G401.6 (cell line): ENCODE data around the gene MAP3K8.

Experiments used
- FAIRE-seq: peaks from 2 replicates; lab custom pipeline; 2012; peaks lifted over from hg19 to GRCh38; lab: Jason Lieb, UNC

Gene MAP3K8

DNA sequence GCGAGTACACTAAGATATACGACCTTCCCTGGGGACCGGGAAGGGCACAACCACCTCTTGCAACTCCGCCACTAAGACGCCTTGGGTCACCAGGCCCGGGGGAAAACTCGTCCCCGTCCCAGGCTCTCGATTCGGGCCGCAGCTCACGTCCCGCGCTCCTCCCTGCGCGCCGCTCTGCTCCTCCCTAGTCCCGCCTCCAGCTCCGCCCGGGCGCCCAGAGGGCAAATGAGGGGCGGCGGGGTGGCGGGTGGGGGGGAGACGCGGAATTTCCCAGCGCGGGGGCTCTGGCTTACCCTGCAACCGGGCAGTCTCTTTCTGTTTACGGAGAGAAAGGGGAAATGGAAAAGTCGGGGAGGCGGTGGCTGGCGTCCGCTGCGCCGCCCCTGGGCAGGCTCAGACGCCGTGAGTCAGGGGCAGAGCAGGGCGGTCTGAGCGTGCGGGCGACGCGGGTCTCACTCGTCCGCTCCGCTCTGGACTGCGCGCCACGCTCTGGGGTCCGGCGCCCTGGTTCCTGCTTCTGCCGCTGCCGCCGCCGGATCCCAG is at the start of gene MAP3K8:
MAP3K8 (plus strand) TSS at position 455 of the 543 bp plus-strand sequence. CDS start 4,755 bp downstream, outside the sequence.
- no peak for FAIRE-seq

DNA sequence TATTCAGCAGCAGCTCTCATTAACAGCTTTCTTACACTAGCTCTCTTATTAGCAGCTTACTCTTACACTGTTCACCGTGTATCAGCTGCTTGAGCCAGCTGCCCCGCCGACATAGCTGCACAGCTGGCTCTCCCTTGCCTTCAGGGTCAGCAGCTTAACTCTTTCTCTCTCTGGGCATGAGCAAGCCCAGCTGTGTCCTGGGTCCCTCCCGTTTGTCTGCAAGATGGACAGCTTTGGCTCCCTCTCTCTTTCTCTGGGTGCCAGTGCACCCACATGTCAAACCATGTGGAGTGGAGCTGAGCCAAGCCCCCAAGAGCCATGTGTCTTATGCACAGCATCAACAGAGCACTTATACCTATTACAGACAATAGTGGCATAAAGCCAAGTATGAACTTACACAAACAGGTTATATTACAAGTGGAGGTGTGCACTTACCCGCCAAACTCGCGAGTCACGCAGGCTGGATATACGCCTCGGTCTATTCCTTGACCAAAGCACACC is 49.2 kb upstream of the MAP3K8 start:
- FAIRE-seq, result no peak

DNA sequence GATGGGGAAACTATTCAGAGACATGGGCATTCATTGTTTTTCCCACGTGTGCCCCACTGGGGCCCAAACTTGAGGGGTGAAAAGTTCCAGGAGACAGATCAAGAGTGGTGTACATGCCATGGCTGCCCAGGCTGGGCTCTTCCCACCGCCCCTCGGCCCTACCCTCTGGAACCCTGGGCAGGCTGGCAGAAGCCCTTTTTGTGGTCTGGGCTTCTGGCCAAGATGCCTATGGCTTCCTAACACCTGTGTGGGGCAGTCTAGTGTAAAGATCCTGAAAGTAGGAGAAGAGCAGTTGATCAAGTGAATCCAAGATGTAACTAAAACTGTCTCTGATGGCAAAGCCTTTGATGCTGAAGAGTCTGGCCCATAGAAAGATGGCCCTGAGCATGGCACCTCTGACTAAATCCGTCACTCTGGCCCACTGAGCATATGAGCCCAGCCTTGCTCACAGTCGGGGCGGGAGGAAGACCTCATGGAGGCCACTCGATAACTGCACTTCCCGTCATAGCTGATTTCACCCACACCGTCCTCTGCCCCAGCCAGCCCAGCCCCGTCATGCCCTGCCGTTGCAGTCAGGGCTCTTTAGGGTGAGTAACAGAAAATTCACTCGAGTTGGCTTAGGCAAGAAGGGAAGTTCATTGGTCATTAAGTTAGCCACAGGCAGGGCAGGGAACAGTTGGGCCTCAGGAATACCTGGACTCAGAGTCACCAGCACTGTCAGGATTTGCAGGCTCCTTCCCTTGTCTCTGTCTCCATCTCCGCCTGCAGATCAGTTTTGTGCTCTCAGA is 47.0 kb upstream of the MAP3K8 start:
- no peak for FAIRE-seq

- FAIRE-seq, result no peak
Observed at GRCh38 chr10:30387646-30388243, 46.2 kb upstream of the MAP3K8 start.

DNA sequence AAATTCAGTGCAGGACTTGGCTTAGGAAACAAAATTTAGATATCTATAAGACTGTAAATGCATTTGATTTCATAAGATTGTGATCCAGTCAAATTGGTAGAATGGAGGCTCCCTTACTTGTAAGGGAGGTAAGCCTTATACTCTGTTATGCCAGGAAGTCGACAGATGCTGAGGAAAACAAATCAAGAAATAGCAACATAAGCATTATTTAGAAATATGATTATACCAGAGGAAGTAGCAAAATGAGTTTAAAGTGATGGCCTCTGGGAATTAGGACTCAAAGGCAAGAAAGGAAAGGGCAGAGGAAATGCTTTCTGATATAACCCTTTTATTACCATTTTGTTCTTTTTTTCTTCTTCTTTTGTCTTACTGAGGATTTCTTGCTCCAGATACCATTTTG is 44.4 kb upstream of the MAP3K8 start:
- FAIRE-seq, result no peak

DNA sequence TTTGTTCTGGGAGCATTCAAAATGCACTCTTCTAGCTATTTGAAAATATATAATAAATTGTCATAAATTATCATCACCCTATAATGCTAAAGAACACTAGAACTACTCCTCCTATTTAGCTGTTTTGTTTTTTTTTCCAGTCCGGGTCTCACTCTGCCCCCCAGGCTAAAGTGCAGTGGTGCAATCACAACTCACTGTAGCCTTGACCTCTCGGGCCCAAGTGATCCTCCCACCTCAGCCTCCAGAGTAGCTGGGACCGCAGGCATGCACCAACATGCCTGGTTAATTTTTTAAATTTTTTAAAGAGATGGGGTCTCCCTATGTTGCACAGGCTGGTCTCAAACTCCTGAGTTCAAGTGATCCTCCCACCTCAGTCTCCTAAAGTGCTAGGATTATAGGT is 43.8 kb upstream of the MAP3K8 start:
- no peak for FAIRE-seq

- FAIRE-seq, result no peak
Observed at GRCh38 chr10:30391266-30391665, 42.7 kb upstream of the MAP3K8 start.

DNA sequence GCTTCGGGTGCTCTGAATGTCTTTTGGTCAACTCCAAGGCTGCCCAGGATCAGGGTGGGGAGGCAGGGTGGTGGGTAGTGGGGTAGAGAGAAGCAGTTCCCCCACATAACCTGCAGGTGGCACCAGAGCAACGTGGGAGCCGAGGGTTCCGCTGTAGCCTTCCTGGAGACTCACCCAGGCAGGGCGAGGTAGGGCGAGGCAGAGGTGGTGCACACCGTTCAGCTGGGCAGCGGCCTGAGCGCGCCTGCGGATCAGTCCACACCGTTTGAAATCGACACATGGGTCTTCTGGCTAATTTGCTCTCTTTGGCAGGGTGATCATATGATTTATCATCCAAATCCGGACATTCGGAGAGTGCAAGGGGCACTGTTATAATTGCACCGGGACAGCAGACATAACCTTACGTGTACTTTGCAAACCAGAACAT is 41.4 kb upstream of the MAP3K8 start:
- no peak for FAIRE-seq

- FAIRE-seq, result no peak
Observed at GRCh38 chr10:30396293-30396692, 37.7 kb upstream of the MAP3K8 start.

DNA sequence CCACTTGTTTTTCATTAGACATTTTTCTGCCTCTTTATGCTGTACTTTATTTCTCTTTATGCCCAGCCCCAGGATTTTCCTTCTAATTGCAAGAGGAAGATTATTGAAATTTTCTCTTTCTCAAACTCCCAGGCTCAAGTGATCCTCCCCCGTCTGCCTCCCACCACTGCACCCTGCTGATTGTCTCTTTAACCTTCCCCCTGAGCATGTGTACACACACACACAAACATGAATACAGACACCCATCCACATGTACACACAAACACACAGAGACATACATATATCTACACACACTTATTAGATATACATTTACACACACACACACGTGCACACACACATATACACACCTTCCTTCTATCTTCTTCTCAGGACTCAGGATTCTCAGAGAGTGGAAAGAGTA is 37.3 kb upstream of the MAP3K8 start:
- no peak for FAIRE-seq

- no peak for FAIRE-seq
Observed at GRCh38 chr10:30398193-30398592, 35.8 kb upstream of the MAP3K8 start.

- FAIRE-seq, result no peak
Observed at GRCh38 chr10:30398788-30399187, 35.2 kb upstream of the MAP3K8 start.

GRCh38 chr10:30403494-30403893 is 30.5 kb upstream of the MAP3K8 start:
- no peak for FAIRE-seq

DNA sequence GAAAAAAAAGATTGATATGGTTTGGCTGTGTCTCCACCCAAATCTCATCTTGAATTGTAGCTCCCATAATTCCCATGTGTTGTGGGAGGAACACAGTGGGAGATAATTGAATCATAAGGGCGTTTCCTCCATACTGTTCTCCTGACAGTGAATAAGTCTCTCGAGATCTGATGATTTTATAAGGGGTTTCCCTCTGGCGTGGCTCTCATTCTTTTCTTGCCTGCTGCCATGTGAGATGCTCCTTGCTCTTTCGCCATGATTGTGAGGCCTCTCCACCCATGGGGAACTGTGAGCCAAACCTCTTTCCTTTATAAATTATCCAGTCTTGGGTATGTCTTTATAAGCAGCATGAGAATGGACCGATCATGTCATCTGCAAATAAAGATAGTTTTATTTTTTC is 29.4 kb upstream of the MAP3K8 start:
- no peak for FAIRE-seq

DNA sequence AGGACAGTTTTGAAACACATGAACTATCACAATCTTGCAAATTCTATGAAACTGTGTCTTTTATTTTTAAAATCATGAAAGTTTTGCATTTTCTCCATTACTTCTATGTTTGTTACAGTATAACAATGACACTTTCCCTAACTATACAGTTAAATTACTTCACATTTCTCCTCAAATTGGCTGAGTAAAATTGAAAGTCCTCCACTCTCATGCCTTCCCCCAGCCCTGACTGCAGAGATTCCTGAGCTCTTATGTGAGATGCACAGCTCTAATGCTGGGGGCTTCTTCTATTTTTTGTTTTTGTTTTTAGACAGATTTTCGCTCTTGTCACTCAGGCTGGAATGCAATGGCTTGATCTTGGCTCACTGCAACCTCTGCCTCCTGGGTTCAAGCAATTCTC is 22.7 kb upstream of the MAP3K8 start:
- no peak for FAIRE-seq

GRCh38 chr10:30412901-30413300 is 21.1 kb upstream of the MAP3K8 start:
- FAIRE-seq, result no peak

DNA sequence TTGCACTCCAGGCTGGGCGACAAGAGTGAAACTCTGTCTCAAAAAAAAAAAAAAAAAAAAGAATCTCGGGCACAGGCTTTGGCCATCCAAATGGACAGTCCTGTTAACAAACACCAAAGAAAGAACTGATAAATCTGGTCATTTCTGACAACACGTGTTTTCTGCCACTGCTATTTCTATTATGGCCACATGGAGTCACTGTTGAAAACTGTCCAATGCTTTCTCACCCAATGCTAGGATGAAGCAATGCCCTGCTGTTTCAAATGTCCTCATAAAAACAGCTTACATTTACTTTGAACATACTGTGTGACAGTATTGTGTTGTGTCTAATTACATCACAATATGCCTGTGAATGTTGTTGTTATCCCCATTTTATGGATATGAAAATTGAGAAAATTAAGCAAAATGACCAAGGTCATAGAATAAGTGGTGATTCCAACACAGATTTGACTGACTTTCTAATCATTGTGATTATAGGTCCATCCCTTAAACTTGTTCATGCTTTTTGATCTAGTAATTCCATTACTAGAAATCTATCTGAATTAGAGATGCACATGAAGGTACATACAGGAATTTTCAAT is 19.9 kb upstream of the MAP3K8 start:
- peak; percentile 73 for FAIRE-seq

DNA sequence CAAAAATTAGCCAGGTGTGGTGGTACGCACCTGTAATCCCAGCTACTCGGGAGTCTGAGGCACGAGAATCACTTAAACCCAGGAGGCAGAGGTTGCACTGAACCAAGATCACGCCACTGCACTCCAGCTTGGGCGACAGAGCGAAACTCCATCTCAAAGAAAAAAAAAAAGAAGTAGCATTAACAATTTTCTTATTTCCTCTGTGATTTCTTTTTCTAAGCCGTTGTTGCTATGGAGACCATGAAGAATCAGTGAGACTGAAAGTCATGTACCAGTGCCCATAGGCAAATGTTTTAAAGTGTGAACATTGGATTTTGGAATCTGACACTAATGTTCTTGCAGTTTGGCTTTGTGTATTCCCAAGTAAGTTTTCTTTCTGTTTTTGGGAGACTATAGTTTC is 18.4 kb upstream of the MAP3K8 start:
- FAIRE-seq, result no peak

- FAIRE-seq, result no peak
Observed at GRCh38 chr10:30417301-30417700, 16.7 kb upstream of the MAP3K8 start.

DNA sequence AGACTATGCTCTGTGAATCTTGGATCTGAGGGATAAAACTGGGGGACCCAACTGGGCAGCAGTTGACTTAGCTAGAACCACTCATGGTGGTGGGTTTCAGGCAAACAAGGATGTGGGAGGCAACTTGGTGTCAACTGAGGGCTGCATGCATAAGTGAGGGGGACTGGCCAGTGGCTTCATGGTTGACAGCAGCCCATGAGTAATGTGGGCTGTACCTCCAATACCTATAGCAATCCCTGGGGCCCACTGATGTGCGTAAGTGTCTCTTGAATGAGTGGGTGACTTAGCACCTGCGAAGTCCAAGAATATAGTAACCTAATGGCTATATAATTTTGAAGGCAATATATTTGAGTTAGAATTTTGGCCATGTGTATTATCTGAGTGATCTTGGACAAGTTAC is 13.7 kb upstream of the MAP3K8 start:
- FAIRE-seq, result no peak

DNA sequence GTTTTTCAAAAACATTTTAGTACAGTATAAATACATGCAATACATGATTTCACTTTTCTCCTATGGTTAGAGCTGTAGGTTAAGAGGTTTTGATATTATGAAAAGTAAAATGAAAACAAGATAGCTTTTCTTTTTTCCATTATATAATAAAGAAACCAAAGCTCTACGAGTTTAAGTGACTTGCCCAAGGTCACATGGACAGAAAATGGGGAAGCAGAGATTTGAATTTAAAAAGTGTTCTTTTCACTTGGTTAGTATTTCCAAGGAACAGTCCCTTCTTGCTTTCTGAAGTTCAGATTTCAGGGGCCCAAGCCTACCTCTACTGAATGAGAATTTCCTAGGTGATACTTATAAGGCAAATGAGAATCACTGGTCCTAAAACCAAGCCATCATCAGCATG is 13.2 kb upstream of the MAP3K8 start:
- no peak for FAIRE-seq

DNA sequence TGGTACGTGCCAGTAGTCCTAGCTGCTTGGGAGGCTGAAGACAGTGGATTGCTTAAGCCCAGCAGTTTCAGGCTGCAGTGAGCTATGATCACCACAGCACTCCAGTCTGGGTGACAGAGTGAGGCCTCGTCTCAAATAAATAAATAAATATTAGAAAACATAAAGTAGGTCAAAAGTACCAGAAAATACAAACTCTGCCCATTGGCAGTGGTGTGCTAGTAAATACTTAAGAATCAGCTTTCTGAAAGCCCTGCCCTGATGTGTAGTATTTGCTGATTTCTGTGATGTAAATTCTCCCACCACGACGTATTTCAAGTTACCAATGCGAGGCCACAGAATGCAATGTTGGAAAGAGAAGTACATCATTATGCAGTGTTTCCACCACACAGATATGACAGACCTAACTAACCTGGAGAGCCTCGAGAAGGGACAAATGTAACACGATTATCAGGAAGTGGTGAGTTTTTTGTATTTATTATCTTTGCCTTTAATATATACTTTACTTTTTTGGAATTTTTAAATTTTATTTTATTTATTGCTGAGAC is 11.8 kb upstream of the MAP3K8 start:
- FAIRE-seq, result no peak
